ENCODE results near the gene ACMSD. TPM values are rescaled to one million over a fixed set of nuclear protein-coding genes. Genes with fewer than 3 reads are reported as not detected.

ACMSD gene
- total and polyA plus RNA-seq, 2 of the 13 experiments (the other 11 are each of a cell fraction or from before 2014, with no cell fraction given), result not detected

DNA sequence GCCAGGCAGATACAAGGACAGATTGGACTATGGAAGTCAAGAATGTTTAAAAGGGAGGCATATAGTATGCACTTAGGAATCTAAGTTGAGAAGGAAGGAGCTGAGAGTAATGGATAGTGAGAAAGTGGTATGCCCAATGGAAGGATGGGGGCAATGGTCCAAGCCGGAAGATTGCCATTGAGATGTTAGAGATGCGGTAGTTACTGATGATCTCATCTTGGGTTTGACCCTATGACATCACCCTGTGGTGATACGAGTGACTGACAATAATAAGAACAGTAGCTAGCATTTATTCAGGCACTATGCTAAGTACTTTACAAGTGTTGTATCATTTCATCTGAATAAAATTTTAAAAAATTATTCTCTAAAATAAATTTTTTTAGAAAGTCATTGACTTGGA, 38.5 kb upstream of the ACMSD start:
- Histone ChIP-seq H3K4me2 (ENCODE audit: low read depth, low read length) (no peak overlapping the region), H3K4me1 (ENCODE audit: insufficient read depth, low read length) (no peaks in the 10 kb centered on the region), H4K20me1 (ENCODE audit: insufficient read depth, low read length) (no peaks in the 10 kb centered on the region), H2AFZ (ENCODE audit: low read length) (no peak overlapping the region), H3K9me3 (ENCODE audit: low read length) (peaks cover 7% of the 10 kb centered on the region; the same call in 1 of the 2 replicates), H3K79me2 (ENCODE audit: insufficient read depth, low read length) (no peaks in the 10 kb centered on the region), H3K27me3 (ENCODE audit: control insufficient read depth in 1 of 2, insufficient read depth in 2 of 2, low read length in 2 of 2) (peaks cover 0 to 11% of the 10 kb centered on the region in 2 experiments; a peak in 3 of 5 replicates), H3K36me3 (replicated peaks in 1 of 2; ENCODE audit: control insufficient read depth in 1 of 2, insufficient read depth in 2 of 2, low read length in 2 of 2) (no peaks in the 10 kb centered on the region), H3K9ac (ENCODE audit: insufficient read depth, low read depth, low read length) (no peak overlapping the region), H3K4me3 (replicated peaks in 1 of 3; ENCODE audit: insufficient read depth in 1 of 3, low read depth in 2 of 3, low read length in 3 of 3) (no peak overlapping the region), H3K27ac (ENCODE audit: extremely low read length, insufficient read depth, low read length) (no peak overlapping the region)
- ChIA-PET POLR2A (no interaction called here), CTCF (ENCODE audit: low intra/inter-chr PET ratio, low total read pairs) (no interaction called here)
- DNase-seq (ENCODE audit: low spot score) (no peak), ATAC-seq (no peak), FAIRE-seq (no peak)
- in situ Hi-C loops (cut with HindIII; ENCODE audit: extremely low pct_ligation_motif_present, low pct_unique_long_range_greater_than_20kb) (no loop called here), intact Hi-C loops (cut with micrococcal nuclease; ENCODE audit: unreplicated experiment) (no loop called here)
- 49% methylated on average over 3 of the region's 3 CpGs for WGBS (ENCODE audit: low lambda C conversion rate)
- TF ChIP-seq ATF7 (IDR thresholded peaks at IDR 0.05), result peak; percentile 68; the same call in 1 of the 2 replicates
- no peak for TF ChIP-seq ATF7 (CRISPR knock-in tag; IDR thresholded peaks at IDR 0.05)
- no peak for TF ChIP-seq ASH2L (IDR thresholded peaks at IDR 0.05; ENCODE audit: insufficient read length, low read depth, low read length)
- TF ChIP-seq CREB1 (IDR thresholded peaks at IDR 0.05), result peak; percentile 55
- TF ChIP-seq CREB1 (CRISPR knock-in tag; IDR thresholded peaks at IDR 0.05), result no peak
- no peak for TF ChIP-seq NR1H2 (CRISPR knock-in tag; IDR thresholded peaks at IDR 0.05; ENCODE audit: borderline replicate concordance, low read depth)
- no TSS peak for BruUV-seq (replicated peaks)

DNA sequence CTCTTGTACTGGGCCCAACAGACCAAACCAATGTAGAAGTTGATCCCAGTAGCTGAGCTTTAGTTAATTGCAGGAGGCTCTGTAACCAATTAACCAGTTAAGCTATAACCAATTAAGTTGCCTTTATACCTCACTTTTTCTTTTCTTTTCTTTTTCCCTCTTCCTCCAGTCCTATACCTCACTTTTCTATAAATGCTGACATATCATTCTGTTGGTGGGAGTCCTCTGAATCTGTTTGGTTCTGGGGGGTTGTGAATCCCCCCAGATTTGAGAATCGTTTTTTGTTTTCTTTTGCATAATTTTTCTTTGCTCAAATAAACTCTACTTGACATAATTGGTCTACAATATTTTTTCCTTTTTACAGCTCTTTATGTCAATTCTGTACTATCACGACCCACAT, 38.1 kb upstream of the ACMSD start:
- Histone ChIP-seq H3K4me3 (replicated peaks in 1 of 3; ENCODE audit: insufficient read depth in 1 of 3, low read depth in 2 of 3, low read length in 3 of 3) (no peak overlapping the region), H3K27ac (ENCODE audit: extremely low read length, insufficient read depth, low read length) (no peak overlapping the region), H3K9ac (ENCODE audit: insufficient read depth, low read depth, low read length) (no peak overlapping the region), H3K27me3 (ENCODE audit: control insufficient read depth in 1 of 2, insufficient read depth in 2 of 2, low read length in 2 of 2) (peaks cover 0 to 8% of the 10 kb centered on the region in 2 experiments; a peak in 2 of 5 replicates), H3K4me1 (ENCODE audit: insufficient read depth, low read length) (no peaks in the 10 kb centered on the region), H2AFZ (ENCODE audit: low read length) (no peak overlapping the region), H3K9me3 (ENCODE audit: low read length) (peaks cover 7% of the 10 kb centered on the region; the same call in 1 of the 2 replicates), H3K79me2 (ENCODE audit: insufficient read depth, low read length) (no peaks in the 10 kb centered on the region), H4K20me1 (ENCODE audit: insufficient read depth, low read length) (no peaks in the 10 kb centered on the region), H3K4me2 (ENCODE audit: low read depth, low read length) (no peak overlapping the region), H3K36me3 (replicated peaks in 1 of 2; ENCODE audit: control insufficient read depth in 1 of 2, insufficient read depth in 2 of 2, low read length in 2 of 2) (no peaks in the 10 kb centered on the region)
- no peak for DNase-seq (ENCODE audit: low spot score)
- FAIRE-seq, result no peak
- ATAC-seq, result no peak
- TF ChIP-seq JUNB (CRISPR knock-in tag; IDR thresholded peaks at IDR 0.05; ENCODE audit: borderline replicate concordance) (no peak), MAFK (conservative IDR thresholded peaks at IDR 0.05 in 1 of 2, IDR thresholded peaks at IDR 0.05 in 1 of 2; ENCODE audit: low read length in 2 of 2) (peak; percentile 53 to 69), MAFF (IDR thresholded peaks at IDR 0.05; ENCODE audit: low read depth, low read length) (peak; percentile 57)
- CTCF ChIA-PET (ENCODE audit: low intra/inter-chr PET ratio, low total read pairs), result no interaction called here
- intact Hi-C loops (cut with micrococcal nuclease; ENCODE audit: unreplicated experiment) (no loop called here), in situ Hi-C loops (cut with HindIII; ENCODE audit: extremely low pct_ligation_motif_present, low pct_unique_long_range_greater_than_20kb) (no loop called here)
- WGBS (ENCODE audit: low lambda C conversion rate), result under 1% methylated on average over 2 of the region's 2 CpGs
- POLR2A ChIA-PET, result no interaction called here
- BruUV-seq (replicated peaks), result no TSS peak
